ENCODE results near the gene HMG20A. TPM values are rescaled to one million over a fixed set of nuclear protein-coding genes. Genes with fewer than 3 reads are reported as not detected.

HMG20A gene
- total RNA-seq, 1 experiment from 2014 or later: 61.7 TPM

GRCh38 chr15:77412972-77413698 lies 7.6 kb upstream of the HMG20A start:
- Mint-ChIP-seq H3K36me3 (ENCODE audit: insufficient read depth, unreplicated experiment) (peaks cover 5% of the 10 kb centered on the region), H3K4me3 (ENCODE audit: low read depth, unreplicated experiment) (no peak overlapping the region), H3K27me3 (ENCODE audit: unreplicated experiment) (no peaks in the 10 kb centered on the region), H3K27ac (ENCODE audit: unreplicated experiment) (no peak overlapping the region), H3K4me1 (ENCODE audit: low read depth, unreplicated experiment) (peaks cover 20% of the 10 kb centered on the region), H3K9me3 (ENCODE audit: low read depth, unreplicated experiment) (no peaks in the 10 kb centered on the region)
- TF ChIP-seq CTCF (IDR thresholded peaks at IDR 0.05; ENCODE audit: unreplicated experiment): no peak
- intact Hi-C loops (cut with micrococcal nuclease; ENCODE audit: unreplicated experiment): no loop called here
- CTCF ChIA-PET: interaction anchor here (0.7 kb wide), 1 partner anchor 75 kb away, joined by 4 read pairs; no protein-coding TSS in a partner anchor
- BruUV-seq (replicated peaks): no TSS peak
- no peak for DNase-seq

GRCh38 chr15:77413699-77414349 lies 6.9 kb upstream of the HMG20A start:
- no peak overlapping the region for H3K4me3 Mint-ChIP-seq (ENCODE audit: low read depth, unreplicated experiment)
- no TSS peak for BruUV-seq (replicated peaks)
- CTCF ChIA-PET: interaction anchor here (0.7 kb wide), 1 partner anchor 75 kb away, joined by 4 read pairs; no protein-coding TSS in a partner anchor
- H3K4me1 Mint-ChIP-seq (ENCODE audit: low read depth, unreplicated experiment): peaks cover 27% of the 10 kb centered on the region
- intact Hi-C loops (cut with micrococcal nuclease; ENCODE audit: unreplicated experiment): no loop called here
- H3K36me3 Mint-ChIP-seq (ENCODE audit: insufficient read depth, unreplicated experiment): peaks cover 10% of the 10 kb centered on the region
- DNase-seq: no peak
- H3K27ac Mint-ChIP-seq (ENCODE audit: unreplicated experiment): no peak overlapping the region
- H3K9me3 Mint-ChIP-seq (ENCODE audit: low read depth, unreplicated experiment): no peaks in the 10 kb centered on the region
- H3K27me3 Mint-ChIP-seq (ENCODE audit: unreplicated experiment): no peaks in the 10 kb centered on the region
- TF ChIP-seq CTCF (IDR thresholded peaks at IDR 0.05; ENCODE audit: unreplicated experiment): no peak

- DNase-seq: no peak
- BruUV-seq (replicated peaks): no TSS peak
- no peak for TF ChIP-seq CTCF (IDR thresholded peaks at IDR 0.05; ENCODE audit: unreplicated experiment)
- H3K36me3 Mint-ChIP-seq (ENCODE audit: insufficient read depth, unreplicated experiment): peaks cover 20% of the 10 kb centered on the region
- no peak overlapping the region for H3K27ac Mint-ChIP-seq (ENCODE audit: unreplicated experiment)
- CTCF ChIA-PET: no interaction called here
- intact Hi-C loops (cut with micrococcal nuclease; ENCODE audit: unreplicated experiment): no loop called here
- peaks cover 24% of the 10 kb centered on the region for H3K4me1 Mint-ChIP-seq (ENCODE audit: low read depth, unreplicated experiment)
- H3K27me3 Mint-ChIP-seq (ENCODE audit: unreplicated experiment): no peaks in the 10 kb centered on the region
- H3K4me3 Mint-ChIP-seq (ENCODE audit: low read depth, unreplicated experiment): no peak overlapping the region
- H3K9me3 Mint-ChIP-seq (ENCODE audit: low read depth, unreplicated experiment): no peaks in the 10 kb centered on the region
These were observed 5.8 kb upstream of the HMG20A start for GRCh38 chr15:77414789-77415442.

GRCh38 chr15:77415450-77416147 lies 5.1 kb upstream of the HMG20A start:
- Mint-ChIP-seq H3K27ac (ENCODE audit: unreplicated experiment) (no peak overlapping the region), H3K27me3 (ENCODE audit: unreplicated experiment) (no peaks in the 10 kb centered on the region), H3K36me3 (ENCODE audit: insufficient read depth, unreplicated experiment) (peaks cover 27% of the 10 kb centered on the region), H3K4me3 (ENCODE audit: low read depth, unreplicated experiment) (no peak overlapping the region), H3K9me3 (ENCODE audit: low read depth, unreplicated experiment) (no peaks in the 10 kb centered on the region), H3K4me1 (ENCODE audit: low read depth, unreplicated experiment) (peaks cover 19% of the 10 kb centered on the region)
- no peak for TF ChIP-seq CTCF (IDR thresholded peaks at IDR 0.05; ENCODE audit: unreplicated experiment)
- DNase-seq: no peak
- no TSS peak for BruUV-seq (replicated peaks)
- CTCF ChIA-PET: interaction anchor here (0.7 kb wide), 1 partner anchor 228 kb away, joined by 3 read pairs; no protein-coding TSS in a partner anchor
- intact Hi-C loops (cut with micrococcal nuclease; ENCODE audit: unreplicated experiment): no loop called here
